ENCODE results near the gene LRCH3. TPM values are rescaled to one million over a fixed set of nuclear protein-coding genes. Genes with fewer than 3 reads are reported as not detected.

LRCH3 gene
- total RNA-seq, 1 experiment from 2014 or later: 56.4 TPM

DNA sequence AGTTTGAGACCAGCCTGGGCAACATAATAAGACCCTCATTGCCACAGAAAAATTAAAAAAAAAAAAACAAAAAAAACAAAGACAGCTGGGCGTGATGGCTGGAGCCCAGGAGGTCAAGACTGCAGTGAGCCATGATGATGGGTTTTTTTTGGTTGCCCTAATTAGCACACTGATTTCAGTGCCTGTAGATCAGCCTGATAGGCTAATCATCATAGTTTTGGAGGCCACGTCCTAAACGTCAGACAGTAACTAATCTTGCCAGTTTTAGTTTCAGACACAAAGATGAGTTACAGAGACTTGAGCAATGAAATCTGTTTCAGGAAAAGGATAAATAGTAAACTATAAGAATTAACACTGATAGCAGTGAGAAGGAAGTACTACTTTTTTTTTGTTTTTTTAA is 55.4 kb downstream of the LRCH3 start:
- TF ChIP-seq, protein P1, sequence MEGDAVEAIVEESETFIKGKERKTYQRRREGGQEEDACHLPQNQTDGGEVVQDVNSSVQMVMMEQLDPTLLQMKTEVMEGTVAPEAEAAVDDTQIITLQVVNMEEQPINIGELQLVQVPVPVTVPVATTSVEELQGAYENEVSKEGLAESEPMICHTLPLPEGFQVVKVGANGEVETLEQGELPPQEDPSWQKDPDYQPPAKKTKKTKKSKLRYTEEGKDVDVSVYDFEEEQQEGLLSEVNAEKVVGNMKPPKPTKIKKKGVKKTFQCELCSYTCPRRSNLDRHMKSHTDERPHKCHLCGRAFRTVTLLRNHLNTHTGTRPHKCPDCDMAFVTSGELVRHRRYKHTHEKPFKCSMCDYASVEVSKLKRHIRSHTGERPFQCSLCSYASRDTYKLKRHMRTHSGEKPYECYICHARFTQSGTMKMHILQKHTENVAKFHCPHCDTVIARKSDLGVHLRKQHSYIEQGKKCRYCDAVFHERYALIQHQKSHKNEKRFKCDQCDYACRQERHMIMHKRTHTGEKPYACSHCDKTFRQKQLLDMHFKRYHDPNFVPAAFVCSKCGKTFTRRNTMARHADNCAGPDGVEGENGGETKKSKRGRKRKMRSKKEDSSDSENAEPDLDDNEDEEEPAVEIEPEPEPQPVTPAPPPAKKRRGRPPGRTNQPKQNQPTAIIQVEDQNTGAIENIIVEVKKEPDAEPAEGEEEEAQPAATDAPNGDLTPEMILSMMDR (conservative IDR thresholded peaks at IDR 0.05): no peak
- Histone ChIP-seq H3K27me3 (ENCODE audit: insufficient read depth, low read length) (no peaks in the 10 kb centered on the region), H4K91ac (ENCODE audit: insufficient read length, low read depth, low read length) (no peak overlapping the region), H3K9me3 (ENCODE audit: control insufficient read depth, low read depth, low read length) (no peaks in the 10 kb centered on the region), H3K23ac (ENCODE audit: insufficient read length, low read depth, low read length) (no peak overlapping the region), H2BK120ac (ENCODE audit: low read depth, low read length, poor library complexity, severe bottlenecking) (no peak overlapping the region), H4K20me1 (ENCODE audit: control insufficient read depth, insufficient read depth, insufficient read length) (no peaks in the 10 kb centered on the region), H3K23me2 (ENCODE audit: insufficient read length, low read depth, low read length, poor library complexity, severe bottlenecking) (no peaks in the 10 kb centered on the region), H3K9ac (ENCODE audit: extremely low read depth, insufficient read length, low read length) (no peak overlapping the region), H3K27ac (ENCODE audit: insufficient read length, low read depth, low read length) (no peak overlapping the region), H2BK15ac (ENCODE audit: low read depth, low read length) (no peak overlapping the region), H3K18ac (ENCODE audit: insufficient read length, low read depth, low read length) (no peak overlapping the region), H2BK5ac (ENCODE audit: insufficient read length, low read length) (no peak overlapping the region), H3K14ac (ENCODE audit: insufficient read depth, low read length) (no peak overlapping the region), H3K79me2 (ENCODE audit: insufficient read depth, low read length) (no peaks in the 10 kb centered on the region), H2AK5ac (ENCODE audit: insufficient read length, low read length) (no peak overlapping the region), H3T11ph (ENCODE audit: low read length) (no peak overlapping the region), H2AFZ (ENCODE audit: low read length) (no peak overlapping the region), H2BK12ac (ENCODE audit: insufficient read length, low read depth, low read length) (no peak overlapping the region), H3K4me1 (ENCODE audit: insufficient read depth, low read length) (no peaks in the 10 kb centered on the region), H3K56ac (ENCODE audit: insufficient read length, low read depth, low read length) (no peak overlapping the region), H4K5ac (ENCODE audit: insufficient read length, low read depth, low read length) (no peak overlapping the region), H2BK20ac (ENCODE audit: low read depth, low read length, poor library complexity, severe bottlenecking) (no peak overlapping the region), H3K4me2 (ENCODE audit: insufficient read depth, insufficient read length, low read length) (no peak overlapping the region), H3K79me1 (ENCODE audit: insufficient read depth, low read depth, low read length, poor library complexity, severe bottlenecking) (peaks cover 2% of the 10 kb centered on the region), H3K4ac (ENCODE audit: low read depth, low read length) (no peak overlapping the region), H4K8ac (replicated peaks; ENCODE audit: insufficient read length, low read depth, low read length) (no peak overlapping the region)
- H3K4me1 Mint-ChIP-seq: peaks cover 0 to 11% of the 10 kb centered on the region in 2 experiments; a peak in 2 of 4 replicates
- no peak overlapping the region for H3K4me3 Mint-ChIP-seq
- no peaks in the 10 kb centered on the region for H3K27me3 Mint-ChIP-seq (ENCODE audit: low read depth)
- peaks cover 34 to 70% (median 68%) of the 10 kb centered on the region in 3 experiments; a peak in 6 of 7 replicates for H3K36me3 Mint-ChIP-seq (ENCODE audit: insufficient read depth in 1 of 3, low read depth in 3 of 3)
- no peak overlapping the region for H3K27ac Mint-ChIP-seq
- no peaks in the 10 kb centered on the region for H3K9me3 Mint-ChIP-seq
- WGBS (ENCODE audit: extremely low coverage, insufficient read length, low lambda C conversion rate): no CpG with 5 or more reads among the region's 3 CpGs
- no peak for DNase-seq
